DMS114 treated with DMSO at 0.1 percent for 48 hours (cell line): ENCODE measurements around the gene OLFM4.

ENCODE experiments used
- DNase-seq: peaks from one replicate; lab custom pipeline; 2025; ENCODE audit not compliant: unreplicated experiment; lab: John Stamatoyannopoulos, UW

Gene OLFM4

GRCh38 chr13:53014495-53015443, 13.8 kb upstream of the OLFM4 start:
- DNase-seq = no peak

GRCh38 chr13:53015971-53016370, 12.6 kb upstream of the OLFM4 start:
- no peak for DNase-seq

GRCh38 chr13:53017433-53017970, 11.1 kb upstream of the OLFM4 start:
- no peak for DNase-seq

- no peak for DNase-seq
Observed at GRCh38 chr13:53018690-53019647, 9.6 kb upstream of the OLFM4 start.

GRCh38 chr13:53020764-53021335, 7.8 kb upstream of the OLFM4 start:
- no peak for DNase-seq

GRCh38 chr13:53023246-53023645, 5.4 kb upstream of the OLFM4 start:
- DNase-seq = no peak

- no peak for DNase-seq
Observed at GRCh38 chr13:53028063-53028462, 550 bp upstream of the OLFM4 start.

GRCh38 chr13:53032849-53033248, 4.2 kb downstream of the OLFM4 start:
- DNase-seq = no peak

GRCh38 chr13:53038993-53039392, 10.4 kb downstream of the OLFM4 start:
- no peak for DNase-seq

- DNase-seq = no peak
Observed at GRCh38 chr13:53041968-53042516, 13.4 kb downstream of the OLFM4 start.

- no peak for DNase-seq
Observed at GRCh38 chr13:53042877-53043276, 14.3 kb downstream of the OLFM4 start.

GRCh38 chr13:53043398-53043797, 14.8 kb downstream of the OLFM4 start:
- no peak for DNase-seq

GRCh38 chr13:53045189-53045588, 16.6 kb downstream of the OLFM4 start:
- no peak for DNase-seq

GRCh38 chr13:53048880-53049279, 20.3 kb downstream of the OLFM4 start:
- no peak for DNase-seq

GRCh38 chr13:53050151-53050550, 21.5 kb downstream of the OLFM4 start:
- no peak for DNase-seq

- DNase-seq = no peak
Observed at GRCh38 chr13:53052675-53053074, 24.1 kb downstream of the OLFM4 start.

GRCh38 chr13:53054569-53054968, 26.0 kb downstream of the OLFM4 start:
- DNase-seq = no peak

GRCh38 chr13:53058065-53058679, 29.6 kb downstream of the OLFM4 start:
- DNase-seq = no peak

- DNase-seq = no peak
Observed at GRCh38 chr13:53060840-53061490, 32.4 kb downstream of the OLFM4 start.

GRCh38 chr13:53064731-53065130, 36.1 kb downstream of the OLFM4 start:
- no peak for DNase-seq
